Parathyroid adenoma (tissue), 2 donors: Measurements from ENCODE around the gene CTDSP2.
A peak's percentile ranks its signal among the peaks of the same experiment; 100 is the strongest.

Source experiments
- H2AFZ ChIP-seq: fragments of 300-600 bp; sonication (generic); one replicate; pipeline ENCODE4 v1.7.0; 2017; ENCODE audit warnings: antibody characterized with exemption, mild to moderate bottlenecking
- H3K27ac ChIP-seq: fragments of 300-600 bp; sonication (generic); one replicate; pipeline ENCODE4 v1.7.0; 2017
- H3K27me3 ChIP-seq: fragments of 300-600 bp; sonication (generic); one replicate; pipeline ENCODE4 v1.7.0; 2017; ENCODE audit warnings: low read length; ENCODE audit not compliant: control insufficient read depth, insufficient read depth
- H3K36me3 ChIP-seq: fragments of 300-600 bp; sonication (generic); one replicate; pipeline ENCODE4 v1.7.0; 2017; ENCODE audit warnings: low read length; ENCODE audit not compliant: control insufficient read depth, insufficient read depth
- H3K4me1 ChIP-seq: fragments of 300-600 bp; sonication (generic); one replicate; pipeline ENCODE4 v1.7.0; 2017; ENCODE audit warnings: control low read depth
- H3K4me2 ChIP-seq: fragments of 300-600 bp; sonication (generic); one replicate; pipeline ENCODE4 v1.7.0; 2017; ENCODE audit warnings: low read length
- H3K4me3 ChIP-seq: fragments of 300-600 bp; sonication (generic); one replicate; pipeline ENCODE4 v1.7.0; 2017; ENCODE audit warnings: low read depth, low read length
- H3K79me2 ChIP-seq: fragments of 300-600 bp; sonication (generic); one replicate; pipeline ENCODE4 v1.7.0; 2017; ENCODE audit warnings: control low read depth
- H3K9ac ChIP-seq: fragments of 300-600 bp; sonication (generic); one replicate; pipeline ENCODE4 v1.7.0; 2017; ENCODE audit warnings: mild to moderate bottlenecking
- H3K9me3 ChIP-seq: fragments of 300-600 bp; sonication (generic); one replicate; pipeline ENCODE4 v1.7.0; 2017; ENCODE audit warnings: low read length; ENCODE audit not compliant: control insufficient read depth
- TF ChIP-seq, protein P1 (sequence below): fragments of 300-600 bp; sonication (generic); IDR thresholded peaks from one replicate; pipeline ENCODE4 v1.7.0; 2017; ENCODE audit warnings: antibody characterized with exemption, mild to moderate bottlenecking
- donor health status: primary hyperparathyroidism.

CTDSP2 gene

DNA sequence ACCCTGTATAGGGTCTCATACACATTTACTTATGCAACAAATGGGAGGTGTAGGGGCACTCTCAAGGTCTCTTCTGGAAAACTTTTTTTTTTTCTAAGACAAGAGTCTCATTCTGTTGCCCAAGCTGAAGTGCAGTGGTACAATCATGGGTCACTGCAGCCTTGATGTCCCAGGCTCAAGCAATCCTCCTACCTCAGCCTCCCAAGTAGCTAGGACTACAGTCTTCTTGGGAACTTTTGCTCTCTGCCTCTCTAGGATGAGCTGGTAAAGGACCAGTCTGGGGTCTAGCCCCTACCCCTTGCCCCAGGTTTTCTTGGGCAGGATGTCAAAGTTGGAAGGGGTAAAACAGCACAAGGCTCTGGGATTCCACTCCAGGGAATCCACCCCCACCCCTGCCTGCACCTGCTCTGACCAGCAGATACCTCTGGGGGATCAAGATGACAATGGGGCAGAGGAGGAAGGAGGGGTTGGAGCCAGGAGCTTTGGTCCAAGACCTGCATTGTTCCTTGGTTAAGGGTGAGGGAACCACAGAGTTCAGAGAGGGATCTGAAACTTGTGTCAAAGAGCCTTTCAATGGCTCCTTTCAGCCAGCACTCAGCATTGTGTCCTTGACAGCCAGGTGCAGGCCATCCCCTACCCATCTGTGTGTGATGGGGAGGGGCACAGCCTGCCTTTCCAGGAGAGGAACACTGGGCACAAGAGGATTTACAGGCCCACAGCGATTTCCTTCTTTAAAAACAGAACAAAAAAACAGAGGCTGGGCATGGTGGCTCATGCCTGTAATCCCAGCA, 12.2 kb downstream of the CTDSP2 start:
- H3K9ac ChIP-seq: no peak overlapping the region
- TF ChIP-seq, protein P1, sequence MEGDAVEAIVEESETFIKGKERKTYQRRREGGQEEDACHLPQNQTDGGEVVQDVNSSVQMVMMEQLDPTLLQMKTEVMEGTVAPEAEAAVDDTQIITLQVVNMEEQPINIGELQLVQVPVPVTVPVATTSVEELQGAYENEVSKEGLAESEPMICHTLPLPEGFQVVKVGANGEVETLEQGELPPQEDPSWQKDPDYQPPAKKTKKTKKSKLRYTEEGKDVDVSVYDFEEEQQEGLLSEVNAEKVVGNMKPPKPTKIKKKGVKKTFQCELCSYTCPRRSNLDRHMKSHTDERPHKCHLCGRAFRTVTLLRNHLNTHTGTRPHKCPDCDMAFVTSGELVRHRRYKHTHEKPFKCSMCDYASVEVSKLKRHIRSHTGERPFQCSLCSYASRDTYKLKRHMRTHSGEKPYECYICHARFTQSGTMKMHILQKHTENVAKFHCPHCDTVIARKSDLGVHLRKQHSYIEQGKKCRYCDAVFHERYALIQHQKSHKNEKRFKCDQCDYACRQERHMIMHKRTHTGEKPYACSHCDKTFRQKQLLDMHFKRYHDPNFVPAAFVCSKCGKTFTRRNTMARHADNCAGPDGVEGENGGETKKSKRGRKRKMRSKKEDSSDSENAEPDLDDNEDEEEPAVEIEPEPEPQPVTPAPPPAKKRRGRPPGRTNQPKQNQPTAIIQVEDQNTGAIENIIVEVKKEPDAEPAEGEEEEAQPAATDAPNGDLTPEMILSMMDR: no peak
- H3K4me2 ChIP-seq: no peak overlapping the region
- H3K4me1 ChIP-seq: peaks cover 58% of the 10 kb centered on the region
- no peak overlapping the region for H3K27ac ChIP-seq
- H2AFZ ChIP-seq: no peak overlapping the region
- peaks cover 88% of the 10 kb centered on the region for H3K79me2 ChIP-seq
- H3K36me3 ChIP-seq: no peaks in the 10 kb centered on the region
- no peaks in the 10 kb centered on the region for H3K27me3 ChIP-seq
- no peak overlapping the region for H3K4me3 ChIP-seq
- no peaks in the 10 kb centered on the region for H3K9me3 ChIP-seq

DNA sequence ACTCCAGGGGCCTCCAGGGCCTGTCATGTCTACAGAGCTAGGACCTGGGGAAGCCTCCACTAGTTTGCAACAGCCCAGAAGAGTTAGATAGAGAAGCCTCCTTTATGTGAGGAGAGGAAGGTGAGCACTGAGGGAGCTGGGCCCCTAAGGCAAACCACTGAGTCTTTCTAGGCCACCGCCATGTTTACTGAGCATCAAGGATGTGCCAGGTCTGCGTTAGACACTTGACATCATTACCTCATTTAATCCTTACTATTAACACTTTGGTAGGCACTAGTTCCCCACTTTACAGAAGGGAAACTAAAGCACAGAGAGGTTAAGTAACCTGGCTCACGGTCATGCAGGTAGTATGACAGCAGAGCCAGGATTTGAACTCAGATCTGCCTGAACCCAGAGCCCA, 12.9 kb downstream of the CTDSP2 start:
- Histone ChIP-seq H3K27me3 (no peaks in the 10 kb centered on the region), H3K4me1 (peaks cover 57% of the 10 kb centered on the region), H3K9me3 (no peaks in the 10 kb centered on the region), H3K4me3 (no peak overlapping the region), H3K79me2 (peaks cover 85% of the 10 kb centered on the region), H3K4me2 (peak overlapping the region; percentile 15), H2AFZ (no peak overlapping the region), H3K9ac (no peak overlapping the region), H3K27ac (peak overlapping the region; percentile 21), H3K36me3 (no peaks in the 10 kb centered on the region)
- TF ChIP-seq, protein P1: no peak

DNA sequence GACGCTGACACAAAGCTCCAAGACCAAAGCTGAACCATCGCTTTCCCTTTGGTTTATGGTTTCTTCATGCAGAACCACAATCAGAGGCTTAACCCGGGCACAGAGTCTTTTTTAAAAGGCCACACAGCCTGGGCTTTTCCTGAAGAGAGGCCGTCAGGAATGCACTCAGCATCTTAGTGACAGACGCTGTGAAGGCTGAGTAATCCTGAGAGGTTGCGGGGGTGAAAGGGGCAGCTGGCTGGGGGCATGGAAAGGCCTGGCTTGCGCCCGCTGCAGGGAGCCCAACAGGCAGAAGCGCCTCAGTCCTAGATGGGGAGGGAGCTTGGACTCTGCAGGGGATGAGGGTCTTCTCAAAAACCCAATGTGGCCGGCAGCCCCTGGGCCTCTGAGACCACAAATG, 13.6 kb downstream of the CTDSP2 start:
- Histone ChIP-seq H3K27ac (peak overlapping the region; percentile 21), H2AFZ (no peak overlapping the region), H3K4me2 (peak overlapping the region; percentile 42), H3K9ac (no peak overlapping the region), H3K4me3 (no peak overlapping the region), H3K27me3 (no peaks in the 10 kb centered on the region), H3K9me3 (no peaks in the 10 kb centered on the region), H3K36me3 (no peaks in the 10 kb centered on the region), H3K4me1 (peaks cover 50% of the 10 kb centered on the region), H3K79me2 (peaks cover 81% of the 10 kb centered on the region)
- TF ChIP-seq, protein P1: no peak

DNA sequence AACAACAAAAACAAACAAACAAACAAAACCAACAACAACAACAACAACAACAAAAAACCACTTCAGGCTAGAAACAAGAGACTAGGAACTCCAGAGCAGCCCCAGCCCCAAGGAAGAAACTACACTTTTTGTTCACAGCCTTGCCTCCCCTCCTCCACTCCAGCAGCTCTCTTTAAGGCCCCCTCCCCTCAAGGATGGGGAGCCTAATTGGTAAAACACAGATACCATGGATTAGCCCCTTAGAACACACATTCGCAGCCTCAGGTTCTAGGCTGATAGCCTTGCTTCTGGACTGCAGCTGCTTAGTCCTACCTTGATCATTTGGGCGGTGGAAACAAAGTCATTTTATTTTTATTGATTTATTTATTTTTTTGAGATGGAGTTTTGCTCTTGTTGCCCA, 16.1 kb downstream of the CTDSP2 start:
- Histone ChIP-seq H3K4me1 (peaks cover 32% of the 10 kb centered on the region), H2AFZ (no peak overlapping the region), H3K27ac (no peak overlapping the region), H3K9me3 (no peaks in the 10 kb centered on the region), H3K79me2 (peaks cover 82% of the 10 kb centered on the region), H3K4me2 (no peak overlapping the region), H3K9ac (no peak overlapping the region), H3K36me3 (no peaks in the 10 kb centered on the region), H3K27me3 (no peaks in the 10 kb centered on the region), H3K4me3 (no peak overlapping the region)
- TF ChIP-seq, protein P1: no peak
